Caco-2 (cell line): Measurements from ENCODE around the gene ABCB4. TPM values are rescaled to one million over a fixed set of nuclear protein-coding genes. Genes with fewer than 3 reads are reported as not detected.

Experiments
- BruUV-seq: library from RNA; stranded (reverse); fragments of 400-500 nt; replicated peaks from 2 replicates; lab custom pipeline; 2021; lab: Mats Ljungman, UMichigan
- CTCF ChIA-PET: fragments of 300-600 bp; sonication (Branson Sonifier 250); formaldehyde crosslinking; loops from one replicate; lab custom pipeline; 2022; ENCODE audit warnings: antibody characterized with exemption; lab: Charles Lee
- POLR2A ChIA-PET: fragments of 300-600 bp; sonication (Branson Sonifier 250); formaldehyde crosslinking; loops from one replicate; lab custom pipeline; 2022; ENCODE audit warnings: antibody characterized with exemption; lab: Charles Lee
- DNase-seq, 2 experiments: peaks; one replicate each; pipeline versions ENCODE4 v3.0.0 to v3.0.0-alpha.2; 2020 to 2022
- H3K27me3 ChIP-seq: replicated peaks from 2 replicates; pipeline ENCODE4 v1.6.0; 2011; ENCODE audit warnings: low read length; ENCODE audit not compliant: control insufficient read depth, insufficient read depth
- H3K36me3 ChIP-seq: 2 replicates; pipeline ENCODE4 v1.5.1; 2011; ENCODE audit warnings: low read length; ENCODE audit not compliant: control insufficient read depth, insufficient read depth
- H3K4me1 ChIP-seq: fragments of 250-450 bp; sonication (Bioruptor Pico); 2 replicates; pipeline ENCODE4 v1.5.1; 2020; ENCODE audit warnings: mild to moderate bottlenecking
- H3K4me3 ChIP-seq: 2 replicates; pipeline ENCODE4 v1.5.1; 2011; ENCODE audit warnings: low read depth, mild to moderate bottlenecking, control low read depth, low read length
- H3K9me3 ChIP-seq: fragments of 250-450 bp; sonication (Bioruptor Pico); 2 replicates; pipeline ENCODE4 v1.5.1; 2020; ENCODE audit warnings: mild to moderate bottlenecking, moderate library complexity
- H3K27ac Mint-ChIP-seq: one replicate; pipeline ENCODE4 v1.8.0; 2022; ENCODE audit warnings: mixed read lengths; ENCODE audit not compliant: unreplicated experiment
- H3K27me3 Mint-ChIP-seq: one replicate; pipeline ENCODE4 v1.8.0; 2022; ENCODE audit warnings: mixed read lengths; ENCODE audit not compliant: insufficient read depth, unreplicated experiment
- H3K36me3 Mint-ChIP-seq: one replicate; pipeline ENCODE4 v1.8.0; 2022; ENCODE audit warnings: mild to moderate bottlenecking, mixed read lengths; ENCODE audit not compliant: insufficient read depth, unreplicated experiment
- H3K4me1 Mint-ChIP-seq: one replicate; pipeline ENCODE4 v1.8.0; 2022; ENCODE audit warnings: low read depth, mixed read lengths; ENCODE audit not compliant: unreplicated experiment
- H3K4me3 Mint-ChIP-seq: one replicate; pipeline ENCODE4 v1.8.0; 2022; ENCODE audit warnings: mild to moderate bottlenecking, moderate library complexity, mixed read lengths; ENCODE audit not compliant: unreplicated experiment
- H3K9me3 Mint-ChIP-seq: one replicate; pipeline ENCODE4 v1.8.0; 2022; ENCODE audit warnings: mixed read lengths; ENCODE audit not compliant: unreplicated experiment
- CTCF ChIP-seq, 2 experiments: fragments of 200-600 bp in 1 of 2; IDR thresholded peaks; 1 replicate in 1 of 2; 2 replicates in 1 of 2; pipeline versions ENCODE4 v1.5.1 to v1.8.0; 2011 to 2022; ENCODE audit warnings: antibody characterized with exemption in 1 of 2, control low read depth in 1 of 2, inconsistent platforms in 1 of 2, low read depth in 1 of 2, low read length in 1 of 2, mild to moderate bottlenecking in 1 of 2, moderate library complexity in 1 of 2; ENCODE audit not compliant: insufficient read depth in 1 of 2, severe bottlenecking in 1 of 2, unreplicated experiment in 1 of 2
- intact Hi-C: fragments of 100-400 bp; cut with micrococcal nuclease; formaldehyde crosslinking; loops from one replicate; pipeline ENCODE4 v1.10.0; 2022; ENCODE audit not compliant: unreplicated experiment
- total RNA-seq: library from RNA; stranded (reverse); gene quantifications from 2 replicates; pipeline ENCODE4 v1.2.3, GENCODE V29; 2022

ABCB4 gene
- total RNA-seq, 1 experiment from 2014 or later, result 0.18 TPM

GRCh38 chr7:87456247-87456646 lies 19.2 kb downstream of the ABCB4 start:
- no peaks in the 10 kb centered on the region for H3K27me3 ChIP-seq
- Mint-ChIP-seq H3K4me1 (no peaks in the 10 kb centered on the region), H3K36me3 (no peaks in the 10 kb centered on the region), H3K27me3 (peaks cover 2% of the 10 kb centered on the region), H3K27ac (no peak overlapping the region), H3K4me3 (no peak overlapping the region), H3K9me3 (no peaks in the 10 kb centered on the region)
- no peaks in the 10 kb centered on the region for H3K36me3 ChIP-seq
- DNase-seq, result no peak
- H3K9me3 ChIP-seq, result no peaks in the 10 kb centered on the region
- BruUV-seq, result no TSS peak
- H3K4me3 ChIP-seq, result no peak overlapping the region
- ChIA-PET CTCF (no interaction called here), POLR2A (no interaction called here)
- TF ChIP-seq CTCF (IDR thresholded peaks at IDR 0.05; ENCODE audit: insufficient read depth in 1 of 2, low read depth in 1 of 2, low read length in 1 of 2, severe bottlenecking in 1 of 2, unreplicated experiment in 1 of 2), result no peak
- intact Hi-C loops, result no loop called here
- H3K4me1 ChIP-seq, result peaks cover 5% of the 10 kb centered on the region; the same call in 1 of the 2 replicates

- no peak for TF ChIP-seq CTCF (IDR thresholded peaks at IDR 0.05; ENCODE audit: insufficient read depth in 1 of 2, low read depth in 1 of 2, low read length in 1 of 2, severe bottlenecking in 1 of 2, unreplicated experiment in 1 of 2)
- no peak overlapping the region for H3K4me3 Mint-ChIP-seq
- H3K9me3 Mint-ChIP-seq, result no peaks in the 10 kb centered on the region
- DNase-seq, result no peak
- Histone ChIP-seq H3K27me3 (no peaks in the 10 kb centered on the region), H3K4me3 (no peak overlapping the region), H3K4me1 (peaks cover 5% of the 10 kb centered on the region; the same call in 1 of the 2 replicates), H3K36me3 (no peaks in the 10 kb centered on the region), H3K9me3 (no peaks in the 10 kb centered on the region)
- H3K27me3 Mint-ChIP-seq, result no peaks in the 10 kb centered on the region
- intact Hi-C loops, result loop anchor here (1.0 kb wide), 2 partner anchors 35 to 140 kb away; no protein-coding TSS in a partner anchor
- no peaks in the 10 kb centered on the region for H3K36me3 Mint-ChIP-seq
- no peaks in the 10 kb centered on the region for H3K4me1 Mint-ChIP-seq
- no TSS peak for BruUV-seq
- ChIA-PET CTCF (interaction anchor here (0.7 to 1.3 kb wide), 2 partner anchors 12 to 313 kb away, joined by 4 to 5 read pairs; no protein-coding TSS in a partner anchor), POLR2A (no interaction called here)
- no peak overlapping the region for H3K27ac Mint-ChIP-seq
Measured at GRCh38 chr7:87452279-87452678, 23.2 kb downstream of the ABCB4 start.

- ChIA-PET POLR2A (no interaction called here), CTCF (interaction anchor here (1.3 kb wide), 1 partner anchor 13 kb away, joined by 4 read pairs; no protein-coding TSS in a partner anchor)
- DNase-seq, result no peak
- Mint-ChIP-seq H3K27ac (no peak overlapping the region), H3K4me1 (no peaks in the 10 kb centered on the region), H3K9me3 (no peaks in the 10 kb centered on the region), H3K4me3 (no peak overlapping the region), H3K27me3 (no peaks in the 10 kb centered on the region), H3K36me3 (no peaks in the 10 kb centered on the region)
- no peaks in the 10 kb centered on the region for H3K9me3 ChIP-seq
- intact Hi-C loops, result no loop called here
- TF ChIP-seq CTCF (IDR thresholded peaks at IDR 0.05; ENCODE audit: insufficient read depth in 1 of 2, low read depth in 1 of 2, low read length in 1 of 2, severe bottlenecking in 1 of 2, unreplicated experiment in 1 of 2), result no peak
- H3K36me3 ChIP-seq, result no peaks in the 10 kb centered on the region
- BruUV-seq, result no TSS peak
- peaks cover 5% of the 10 kb centered on the region; the same call in 1 of the 2 replicates for H3K4me1 ChIP-seq
- H3K4me3 ChIP-seq, result no peak overlapping the region
- no peaks in the 10 kb centered on the region for H3K27me3 ChIP-seq
Measured at GRCh38 chr7:87451187-87451586, 24.3 kb downstream of the ABCB4 start.
